COLO668 (cell line): ENCODE results near the gene POLR2J2.
"Not testable (repeated sequence)": the region's sequence is repeated elsewhere in the genome, so short reads cannot be mapped to it uniquely, and the experiment has no call there.

Experiments
- DNase-seq: peaks from one replicate; lab custom pipeline; 2025; ENCODE audit not compliant: unreplicated experiment; lab: John Stamatoyannopoulos, UW

POLR2J2 gene

DNA sequence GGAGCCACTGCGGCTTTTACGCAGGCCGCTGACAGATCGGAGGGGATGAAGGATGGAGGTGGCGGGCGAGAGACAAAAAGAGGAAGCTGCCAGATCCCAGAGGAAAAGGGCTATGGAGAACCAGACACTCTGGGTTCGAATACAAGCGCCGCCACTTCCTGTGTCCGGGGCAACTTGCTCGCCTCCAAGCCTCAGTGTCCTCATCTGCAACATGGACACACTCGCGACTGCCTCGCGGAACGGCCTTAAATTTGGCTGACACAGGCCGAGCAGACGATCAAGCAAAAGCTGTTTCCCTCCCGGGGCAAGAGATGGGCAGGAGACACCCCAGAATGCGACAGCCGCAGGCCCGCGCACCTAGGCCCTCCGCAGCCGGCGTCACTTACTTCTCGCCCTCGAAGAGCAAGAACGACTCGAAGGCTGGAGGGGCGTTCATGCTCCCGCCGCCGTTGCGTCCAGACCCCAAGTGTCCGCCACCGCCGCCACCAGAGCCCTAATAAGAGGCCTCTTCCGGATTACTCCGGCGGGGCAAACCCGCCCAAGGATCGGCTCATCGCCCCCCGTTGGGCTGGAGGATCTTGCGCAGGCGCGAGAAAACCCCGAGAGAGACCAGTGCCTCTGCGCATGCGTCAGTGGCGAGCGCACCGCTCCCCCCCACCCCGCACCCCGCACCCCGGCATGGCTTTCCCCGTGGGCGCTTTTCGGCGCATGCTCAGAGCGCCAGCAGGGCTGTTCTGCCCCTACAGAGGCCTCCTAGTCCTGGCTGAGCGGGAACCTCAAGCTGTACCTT, at the start of gene POLR2J2:
TSS of gene POLR2J2 (minus strand) at position 498 of the 790 bp plus-strand sequence. CDS start at position 436, 62 bp downstream.
- DNase-seq, result not testable (repeated sequence)

DNA sequence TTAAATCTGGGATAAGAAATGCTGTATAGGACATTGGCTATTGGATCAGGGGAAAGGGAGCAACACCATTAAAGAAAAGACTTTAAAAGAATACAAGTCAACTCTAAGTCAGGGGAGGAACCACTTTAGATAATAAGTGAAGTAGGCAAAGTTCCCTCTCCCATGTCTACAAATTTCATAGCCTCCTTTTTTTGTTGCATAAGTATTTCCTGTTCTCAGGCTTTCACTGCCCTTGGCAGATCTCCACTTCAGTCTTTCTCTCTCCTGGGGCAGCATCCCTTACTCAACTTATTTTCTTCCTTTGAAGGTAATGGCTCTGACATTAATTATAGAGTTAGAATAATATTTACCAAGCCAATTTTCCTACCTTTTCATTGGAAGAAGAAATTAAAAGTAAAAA, 47.0 kb upstream of the POLR2J2 start:
- DNase-seq, result not testable (repeated sequence)

DNA sequence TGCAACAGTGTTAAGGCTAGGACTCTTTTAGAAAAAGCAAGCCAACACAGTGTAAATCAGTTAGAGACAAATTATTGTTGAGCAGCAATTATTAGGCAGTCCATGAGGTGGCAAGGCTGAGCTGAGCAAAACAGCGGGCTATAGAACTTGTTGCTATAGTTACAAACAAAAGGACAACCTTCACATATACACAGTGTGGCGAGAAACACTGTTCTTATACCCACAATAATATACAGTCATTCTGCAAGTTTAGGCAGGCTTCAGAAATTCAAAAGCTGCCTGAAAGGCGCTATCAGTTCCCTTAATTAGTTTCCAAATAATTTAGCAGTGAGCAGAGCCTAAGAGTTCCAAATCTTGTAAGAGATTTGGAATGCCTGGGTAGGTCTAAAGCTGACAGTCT, 44.3 kb upstream of the POLR2J2 start:
- not testable (repeated sequence) for DNase-seq

DNA sequence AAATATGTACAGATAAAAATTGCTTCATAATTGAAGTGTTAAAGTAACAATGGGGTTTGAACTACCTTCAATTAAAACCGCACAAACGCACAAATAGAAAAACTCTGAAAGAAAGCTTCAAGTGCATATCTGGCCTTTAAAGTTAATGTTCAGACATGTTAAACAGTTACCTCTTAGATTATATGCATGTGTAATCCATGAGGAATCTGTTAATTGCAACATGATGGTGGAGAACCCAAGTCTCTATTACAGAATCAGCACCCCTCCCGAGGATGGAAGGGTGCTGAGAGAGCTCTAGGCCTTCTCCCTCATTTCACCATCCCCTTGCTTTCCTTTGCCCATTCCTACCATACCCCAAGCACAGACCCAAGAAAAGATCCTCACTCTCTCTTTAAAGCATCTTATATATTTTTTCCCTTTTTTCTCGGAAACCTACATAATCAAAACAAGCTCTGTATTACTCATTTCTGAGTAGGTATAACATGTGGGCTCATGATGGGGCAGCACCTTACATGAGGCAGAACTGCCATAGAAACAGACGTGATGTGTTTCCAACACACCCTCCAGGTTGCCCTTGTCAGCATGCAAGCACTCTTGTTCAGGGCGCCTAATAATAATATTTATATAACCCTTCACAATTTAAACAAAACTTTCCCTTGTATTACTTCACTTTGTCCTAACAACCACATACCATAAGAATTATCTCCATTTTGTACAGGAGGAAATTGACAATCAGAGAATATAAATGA, 43.5 kb upstream of the POLR2J2 start:
- DNase-seq, result not testable (repeated sequence)

DNA sequence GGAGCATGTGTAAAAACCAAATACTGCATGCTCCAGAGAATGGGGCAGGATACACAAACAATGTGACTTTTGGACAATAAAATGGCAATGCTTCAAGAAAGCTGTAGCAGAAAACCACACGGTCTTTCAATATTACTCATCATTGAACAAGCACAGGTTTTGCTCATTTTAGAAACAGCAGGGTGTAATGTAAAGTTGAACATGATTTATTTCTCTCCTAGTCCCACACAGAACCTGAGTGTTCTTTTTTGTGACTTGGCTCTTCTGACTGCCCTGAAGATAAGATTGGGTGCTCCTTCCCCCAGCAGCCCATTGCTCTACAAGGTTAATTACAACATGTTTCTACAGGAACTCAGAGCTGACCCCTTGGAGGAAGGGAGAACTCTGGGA, 42.2 kb upstream of the POLR2J2 start:
- not testable (repeated sequence) for DNase-seq

DNA sequence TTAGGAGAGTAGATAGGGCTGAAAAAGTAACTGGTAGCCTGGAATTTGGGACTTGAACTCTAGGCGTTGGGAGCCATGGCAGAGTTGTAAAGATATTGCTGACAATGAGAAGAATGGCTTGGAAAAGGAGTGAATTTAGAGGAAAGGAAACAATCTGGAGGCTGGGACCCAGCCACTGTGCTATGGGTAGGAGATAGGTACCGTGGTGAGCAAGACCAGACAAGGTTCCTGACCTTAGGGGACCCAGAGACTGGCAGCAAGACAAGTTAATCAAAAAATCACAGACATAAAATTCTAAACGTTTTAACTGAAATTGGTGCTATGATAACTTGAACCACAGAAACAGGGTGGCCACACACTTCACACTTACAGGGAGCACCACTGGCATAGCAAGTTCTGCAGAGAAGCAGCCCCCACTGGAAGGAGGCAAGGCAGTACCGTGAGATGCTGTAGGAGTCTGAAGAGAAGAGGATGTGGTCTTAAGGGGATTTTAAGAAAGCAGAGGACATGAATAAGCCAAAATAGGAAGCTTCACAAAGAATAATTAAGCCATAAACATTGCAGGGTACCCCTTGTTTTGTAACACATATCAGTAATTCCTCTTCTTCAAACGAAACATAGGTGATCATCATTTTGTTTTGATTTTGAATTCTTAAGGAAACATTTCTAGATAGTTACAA, 41.7 kb upstream of the POLR2J2 start:
- not testable (repeated sequence) for DNase-seq

DNA sequence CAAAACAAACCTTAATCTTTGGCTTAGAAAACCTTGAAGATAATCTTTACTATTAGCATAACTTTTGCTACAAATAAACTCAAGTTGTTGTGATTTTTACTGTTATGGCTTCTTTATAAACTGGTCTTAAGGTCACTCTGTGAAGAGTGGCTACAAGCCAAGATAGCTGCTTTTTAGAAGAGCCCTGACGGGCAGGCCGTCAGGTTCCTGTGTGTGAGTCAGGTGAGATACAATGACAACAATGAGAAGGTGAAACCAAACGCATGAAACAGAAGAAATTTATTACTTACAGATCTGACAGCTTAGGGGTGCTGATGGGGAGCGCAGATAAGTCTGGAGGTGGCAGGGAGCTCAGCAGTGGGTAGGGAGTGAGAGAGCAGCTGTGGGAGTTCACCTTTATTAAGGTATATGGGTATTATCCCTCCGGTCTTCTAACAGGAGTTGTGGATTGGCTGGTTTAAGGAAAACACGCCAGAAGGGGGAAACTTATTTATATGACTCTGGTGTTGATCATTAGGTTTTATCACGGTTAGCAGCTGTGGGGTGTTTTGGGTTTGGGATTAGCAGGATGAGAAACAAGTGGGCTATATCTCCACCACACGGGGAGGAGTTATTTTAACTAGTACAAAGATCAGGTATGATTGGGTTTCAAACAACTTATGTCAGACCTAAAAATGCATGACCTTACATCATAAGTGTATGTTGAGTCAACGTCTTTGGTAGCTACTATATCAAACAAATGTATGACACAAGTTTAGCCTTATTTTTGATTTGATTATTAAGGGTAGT, 27.7 kb upstream of the POLR2J2 start:
- not testable (repeated sequence) for DNase-seq

DNA sequence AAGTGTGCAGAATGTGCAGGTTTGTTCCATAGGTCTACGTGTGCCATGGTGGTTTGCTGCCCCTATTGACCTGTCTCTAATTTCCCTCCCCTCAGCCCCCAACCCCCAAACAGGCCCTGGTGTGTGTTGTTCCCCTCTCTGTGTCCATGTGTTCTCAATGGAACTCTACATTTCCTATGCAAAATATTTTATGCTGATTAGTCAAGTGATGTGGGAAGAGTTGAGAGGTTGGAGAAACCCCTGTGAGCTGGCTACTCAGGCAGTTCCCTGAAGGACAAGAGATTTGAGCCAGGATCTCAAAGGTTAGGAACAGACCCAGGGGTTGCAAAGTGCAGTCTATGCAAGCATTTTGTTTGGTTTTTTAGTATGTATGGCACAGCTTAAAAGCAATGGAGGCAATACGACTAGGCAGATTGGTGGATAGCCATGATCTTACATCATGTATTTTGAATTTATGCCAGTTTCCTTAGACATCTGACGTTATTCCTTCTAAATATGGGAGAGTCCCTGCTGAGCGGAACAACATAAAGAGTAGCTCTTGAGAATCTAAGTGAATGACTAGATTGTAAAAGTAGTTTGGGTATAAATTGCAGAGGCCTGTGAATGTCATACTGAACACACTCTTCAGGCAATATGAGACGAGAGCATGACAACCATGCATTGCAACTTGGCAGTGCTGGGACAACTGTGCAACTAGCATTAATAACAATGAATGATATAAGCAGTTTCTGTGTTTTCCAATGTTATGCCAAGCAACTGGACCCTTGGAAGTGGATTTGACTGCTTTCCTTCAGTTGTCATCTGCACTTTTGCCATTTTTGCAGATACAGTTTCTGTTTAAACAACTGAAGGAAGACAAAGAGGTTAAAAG, 26.4 kb upstream of the POLR2J2 start:
- DNase-seq, result not testable (repeated sequence)

GRCh38 chr7:102696009-102696408, 24.5 kb upstream of the POLR2J2 start:
- DNase-seq, result not testable (repeated sequence)

- DNase-seq, result not testable (repeated sequence)
Measured at GRCh38 chr7:102695033-102695552, 23.6 kb upstream of the POLR2J2 start.

DNA sequence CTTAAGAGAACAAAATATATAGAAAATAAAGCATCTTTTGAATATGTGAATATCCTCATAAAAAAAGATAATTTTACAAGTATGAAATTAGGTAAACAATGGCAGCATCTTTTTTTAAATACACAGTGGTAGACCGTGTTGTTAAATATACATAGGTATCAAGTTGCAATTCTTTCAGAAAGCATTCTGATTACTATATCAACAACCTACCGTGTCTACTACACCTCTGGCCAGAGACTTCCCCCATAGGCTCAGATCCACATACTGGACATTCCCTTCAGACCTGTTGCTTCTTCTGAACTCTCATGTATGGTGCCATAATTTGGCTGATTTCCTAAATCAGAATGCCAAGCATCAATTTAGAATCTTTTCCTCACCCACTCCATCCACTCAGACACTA, 22.5 kb upstream of the POLR2J2 start:
- DNase-seq, result not testable (repeated sequence)

DNA sequence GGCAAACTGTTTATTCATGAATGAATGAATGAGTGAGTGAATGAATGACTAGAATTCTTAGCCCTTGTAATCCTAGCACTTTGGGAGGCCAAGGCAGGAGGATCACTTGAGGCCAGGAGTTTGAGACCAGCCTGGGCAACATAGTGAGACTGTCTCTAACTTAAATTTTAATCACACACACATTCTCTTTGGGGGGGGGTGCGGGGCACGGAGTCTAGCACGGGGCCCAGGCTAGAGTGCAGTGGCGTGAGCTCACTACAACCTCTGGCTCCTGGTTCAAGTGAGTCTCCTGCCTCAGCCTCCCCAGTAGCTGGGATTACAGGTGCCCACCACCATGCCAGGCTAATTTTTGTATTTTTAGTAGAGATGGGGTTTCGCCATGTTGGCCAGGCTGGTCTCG, 19.1 kb upstream of the POLR2J2 start:
- not testable (repeated sequence) for DNase-seq

- DNase-seq, result not testable (repeated sequence)
Measured at GRCh38 chr7:102689436-102690282, 18.2 kb upstream of the POLR2J2 start.

- not testable (repeated sequence) for DNase-seq
Measured at GRCh38 chr7:102688299-102689036, 17.0 kb upstream of the POLR2J2 start.

GRCh38 chr7:102682560-102682959, 11.1 kb upstream of the POLR2J2 start:
- DNase-seq, result not testable (repeated sequence)

DNA sequence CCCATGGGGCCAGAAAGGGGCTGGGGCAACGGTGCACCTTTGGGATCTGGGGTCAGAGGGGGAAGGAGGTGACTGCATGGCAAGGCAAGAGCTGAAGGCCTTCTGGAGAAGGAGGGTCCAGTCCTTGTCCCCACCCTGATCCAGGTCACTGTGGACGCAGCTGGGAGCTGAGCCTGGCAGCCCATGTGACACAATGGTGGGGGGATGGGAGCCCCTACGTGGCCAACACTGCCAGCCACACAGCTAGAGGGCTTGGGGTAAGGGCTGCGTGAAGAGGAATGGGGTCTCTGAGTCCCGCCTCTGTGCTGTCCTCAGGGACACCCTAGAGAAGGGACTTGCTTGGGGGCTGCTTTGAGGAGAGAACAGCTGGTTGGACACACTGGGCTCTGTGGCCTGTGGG, 9.3 kb upstream of the POLR2J2 start:
- not testable (repeated sequence) for DNase-seq

DNA sequence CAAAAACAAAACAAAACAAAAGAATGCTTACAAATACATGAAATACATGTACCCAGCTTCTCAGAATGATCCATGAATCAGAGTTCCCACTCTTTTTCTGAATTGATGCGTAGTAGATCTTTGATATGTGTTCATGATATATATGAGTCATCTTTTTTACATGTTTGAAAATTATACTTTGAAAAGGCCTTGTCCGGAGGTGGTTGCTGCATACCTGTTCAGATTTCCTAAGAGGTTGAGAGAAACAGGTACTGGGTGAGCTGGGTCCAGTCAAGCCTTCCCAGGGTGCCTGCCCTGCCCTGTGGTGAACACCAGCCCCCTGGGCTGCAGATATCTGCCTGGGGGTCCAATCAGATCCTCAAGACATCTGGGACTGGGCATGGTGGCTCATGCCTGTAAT, 4.1 kb upstream of the POLR2J2 start:
- DNase-seq, result not testable (repeated sequence)
